SK-N-SH treated with all-trans-retinoic acid at 6 μM for 48 hours (cell line): ENCODE measurements around the gene PIK3CA.

ENCODE experiments used
- ATAC-seq: fragments of 200-7000 bp; cut with Tn5 transposase; 3 replicates; pipeline ENCODE4 v1.9.1; 2020; ENCODE audit warnings: mild to moderate bottlenecking, moderate library complexity
- ARNTL ChIP-seq: fragments of 450-650 bp; formaldehyde crosslinking; IDR thresholded peaks from 2 replicates; pipeline ENCODE4 v1.5.0; 2020; ENCODE audit warnings: low read depth, mild to moderate bottlenecking, moderate library complexity, borderline replicate concordance
- BACH2 ChIP-seq: fragments of 250-450 bp; sonication (Bioruptor Pico); IDR thresholded peaks from 2 replicates; pipeline ENCODE4 v1.9.0; 2021; ENCODE audit warnings: mild to moderate bottlenecking, borderline replicate concordance
- CREB5 ChIP-seq: fragments of 250-450 bp; sonication (Bioruptor Pico); IDR thresholded peaks from 2 replicates; pipeline ENCODE4 v1.5.1; 2020; ENCODE audit warnings: low read depth, mild to moderate bottlenecking, moderate library complexity
- CSDC2 ChIP-seq: fragments of 250-450 bp; sonication (Bioruptor Pico); IDR thresholded peaks from 2 replicates; pipeline ENCODE4 v1.5.0; 2020; ENCODE audit warnings: mild to moderate bottlenecking, moderate library complexity
- CSRNP3 ChIP-seq: fragments of 250-450 bp; sonication (Bioruptor Pico); IDR thresholded peaks from 2 replicates; pipeline ENCODE4 v1.5.1; 2021; ENCODE audit warnings: mild to moderate bottlenecking, moderate library complexity
- ESRRG ChIP-seq: fragments of 250-450 bp; sonication (Bioruptor Pico); IDR thresholded peaks from 2 replicates; pipeline ENCODE4 v1.6.1; 2021; ENCODE audit warnings: mild to moderate bottlenecking
- GLIS3 ChIP-seq: fragments of 250-450 bp; sonication (Bioruptor Pico); IDR thresholded peaks from 2 replicates; pipeline ENCODE4 v1.5.0; 2020; ENCODE audit warnings: mild to moderate bottlenecking, moderate library complexity
- ISL1 ChIP-seq: fragments of 250-450 bp; sonication (Bioruptor Pico); IDR thresholded peaks from 2 replicates; pipeline ENCODE4 v2.1.2; 2022; ENCODE audit warnings: mild to moderate bottlenecking, moderate library complexity
- OSR1 ChIP-seq: fragments of 250-450 bp; sonication (Bioruptor Pico); IDR thresholded peaks from 2 replicates; pipeline ENCODE4 v1.8.0; 2022; ENCODE audit warnings: moderate library complexity, mild to moderate bottlenecking, inconsistent platforms
- PATZ1 ChIP-seq: fragments of 250-450 bp; sonication (Bioruptor Pico); IDR thresholded peaks from 2 replicates; pipeline ENCODE4 v1.8.0; 2020; ENCODE audit warnings: mild to moderate bottlenecking, moderate library complexity, borderline replicate concordance
- POU6F1 ChIP-seq: fragments of 250-450 bp; sonication (Bioruptor Pico); IDR thresholded peaks from 2 replicates; pipeline ENCODE4 v1.8.0; 2021; ENCODE audit warnings: low read depth, mild to moderate bottlenecking, moderate library complexity, borderline replicate concordance
- PPARA ChIP-seq: fragments of 250-450 bp; sonication (Bioruptor Pico); IDR thresholded peaks from 2 replicates; pipeline ENCODE4 v1.5.0; 2020; ENCODE audit warnings: mild to moderate bottlenecking, borderline replicate concordance
- RARB ChIP-seq: fragments of 250-450 bp; sonication (Bioruptor Pico); IDR thresholded peaks from 2 replicates; pipeline ENCODE4 v1.8.0; 2021; ENCODE audit warnings: mild to moderate bottlenecking, moderate library complexity
- TCF4 ChIP-seq: fragments of 250-450 bp; sonication (Bioruptor Pico); IDR thresholded peaks from 2 replicates; pipeline ENCODE4 v1.8.0; 2021; ENCODE audit warnings: mild to moderate bottlenecking, moderate library complexity, borderline replicate concordance
- TOX ChIP-seq: fragments of 250-450 bp; sonication (Bioruptor Pico); IDR thresholded peaks from 2 replicates; pipeline ENCODE4 v1.8.0; 2021; ENCODE audit warnings: mild to moderate bottlenecking, moderate library complexity, borderline replicate concordance
- TSHZ2 ChIP-seq: fragments of 250-450 bp; sonication (Bioruptor Pico); IDR thresholded peaks from 2 replicates; pipeline ENCODE4 v1.5.0; 2020; ENCODE audit warnings: mild to moderate bottlenecking, moderate library complexity
- ZC3H10 ChIP-seq: fragments of 250-450 bp; sonication (Bioruptor Pico); IDR thresholded peaks from 2 replicates; pipeline ENCODE4 v1.5.1; 2021; ENCODE audit warnings: mild to moderate bottlenecking, moderate library complexity
- ZFP3 ChIP-seq: fragments of 250-450 bp; sonication (Bioruptor Pico); IDR thresholded peaks from 2 replicates; pipeline ENCODE4 v1.5.0; 2020; ENCODE audit warnings: mild to moderate bottlenecking, moderate library complexity
- ZFP30 ChIP-seq: fragments of 450-650 bp; formaldehyde crosslinking; IDR thresholded peaks from 2 replicates; pipeline ENCODE4 v1.5.0; 2022; ENCODE audit warnings: mild to moderate bottlenecking, moderate library complexity
- ZNF565 ChIP-seq: fragments of 450-650 bp; formaldehyde crosslinking; conservative IDR thresholded peaks from 2 replicates; pipeline ENCODE4 v1.5.0; 2020; ENCODE audit warnings: low read depth, mild to moderate bottlenecking, moderate library complexity
- ZNF70 ChIP-seq: fragments of 450-650 bp; formaldehyde crosslinking; IDR thresholded peaks from 2 replicates; pipeline ENCODE4 v1.5.0; 2020; ENCODE audit warnings: mild to moderate bottlenecking, moderate library complexity
- ZNF8 ChIP-seq: fragments of 450-650 bp; formaldehyde crosslinking; IDR thresholded peaks from 2 replicates; pipeline ENCODE4 v1.5.0; 2020; ENCODE audit warnings: mild to moderate bottlenecking, moderate library complexity

The PIK3CA gene

GRCh38 chr3:179269152-179269707, 121.1 kb downstream of the PIK3CA start:
- TF ChIP-seq BACH2 (CRISPR knock-in tag), result no peak
- TF ChIP-seq CSDC2, result no peak
- no peak for TF ChIP-seq ZNF565
- TF ChIP-seq RARB, result no peak
- no peak for TF ChIP-seq TOX (CRISPR knock-in tag)
- no peak for TF ChIP-seq TSHZ2
- no peak for TF ChIP-seq ZNF8 (CRISPR knock-in tag)
- no peak for TF ChIP-seq OSR1
- no peak for TF ChIP-seq ZFP3 (CRISPR knock-in tag)
- TF ChIP-seq CREB5 (CRISPR knock-in tag), result no peak
- TF ChIP-seq POU6F1 (CRISPR knock-in tag), result no peak
- TF ChIP-seq ARNTL, result no peak
- TF ChIP-seq GLIS3, result no peak
- no peak for TF ChIP-seq ZNF70 (CRISPR knock-in tag)
- TF ChIP-seq ZC3H10 (CRISPR knock-in tag), result no peak
- TF ChIP-seq TCF4 (CRISPR knock-in tag), result no peak
- no peak for TF ChIP-seq PPARA (CRISPR knock-in tag)
- TF ChIP-seq PATZ1, result no peak
- TF ChIP-seq CSRNP3, result no peak
- TF ChIP-seq ESRRG, result no peak
- no peak for ATAC-seq

GRCh38 chr3:179272385-179272784, 124.2 kb downstream of the PIK3CA start:
- peak; percentile 66 for ATAC-seq
- TF ChIP-seq ZNF8 (CRISPR knock-in tag), result no peak
- no peak for TF ChIP-seq OSR1
- TF ChIP-seq RARB, result no peak
- no peak for TF ChIP-seq CREB5 (CRISPR knock-in tag)
- no peak for TF ChIP-seq PPARA (CRISPR knock-in tag)
- TF ChIP-seq TOX (CRISPR knock-in tag), result no peak
- no peak for TF ChIP-seq TCF4 (CRISPR knock-in tag)
- TF ChIP-seq GLIS3, result no peak
- TF ChIP-seq CSDC2, result no peak
- no peak for TF ChIP-seq ZFP30
- TF ChIP-seq ZNF565, result no peak
- TF ChIP-seq PATZ1, result no peak
- no peak for TF ChIP-seq CSRNP3
- no peak for TF ChIP-seq ISL1
- TF ChIP-seq POU6F1 (CRISPR knock-in tag), result no peak
